Upper lobe of left lung (tissue), 6 donors: ENCODE results near the gene CCDC178. TPM values are rescaled to one million over a fixed set of nuclear protein-coding genes. Genes with fewer than 3 reads are reported as not detected.

Experiments used
- ATAC-seq, 2 donors: fragments of 200-7000 bp; cut with Tn5 transposase; one replicate each; pipeline ENCODE4 v1.9.1; 2022; ENCODE audit warnings: mild to moderate bottlenecking in 2 of 2, moderate library complexity in 2 of 2; ENCODE audit not compliant: low FRiP score in 2 of 2
- DNase-seq, 2 donors: peaks; one replicate each; pipeline ENCODE4 v3.0.0-alpha.2; 2019 to 2020
- H3K27ac ChIP-seq, 4 donors: fragments of 200-600 bp; sonication (generic); one replicate each; pipeline ENCODE4 v1.5.1; 2016 to 2019
- H3K27me3 ChIP-seq, 4 donors: fragments of 200-600 bp; sonication (generic); one replicate each; pipeline ENCODE4 v1.5.1; 2017 to 2019
- H3K36me3 ChIP-seq, 4 donors: fragments of 200-600 bp; sonication (generic); one replicate each; pipeline ENCODE4 v1.5.1; 2016 to 2019
- H3K4me1 ChIP-seq, 4 donors: fragments of 200-600 bp; sonication (generic); one replicate each; pipeline ENCODE4 v1.5.1; 2018 to 2019
- H3K4me3 ChIP-seq, 4 donors: fragments of 200-600 bp; sonication (generic); one replicate each; pipeline ENCODE4 v1.5.1; 2017 to 2019; ENCODE audit warnings: mild to moderate bottlenecking in 2 of 4, moderate library complexity in 1 of 4
- H3K9me3 ChIP-seq, 4 donors: fragments of 200-600 bp; sonication (generic); one replicate each; pipeline ENCODE4 v1.5.1; 2018 to 2019
- CTCF ChIP-seq, 6 experiments: fragments of 450-650 bp in 4 of 6; fragments of 200-600 bp in 2 of 6; sonication (generic) in 2 of 6; IDR thresholded peaks; one replicate each; pipeline ENCODE4 v1.5.1; 2016 to 2019; ENCODE audit warnings: antibody characterized with exemption in 6 of 6
- EP300 ChIP-seq, 4 donors: sonication (generic); formaldehyde crosslinking; IDR thresholded peaks; one replicate each; pipeline ENCODE4 v1.5.1; 2017; ENCODE audit warnings: antibody characterized with exemption in 4 of 4, control low read depth in 2 of 4
- POLR2A ChIP-seq, 4 donors: fragments of 450-650 bp; IDR thresholded peaks; one replicate each; pipeline ENCODE4 v1.5.1; 2016 to 2017; ENCODE audit warnings: antibody characterized with exemption in 4 of 4, mild to moderate bottlenecking in 2 of 4
- POLR2AphosphoS5 ChIP-seq, 2 donors: sonication (generic); formaldehyde crosslinking; IDR thresholded peaks; one replicate each; pipeline ENCODE4 v1.5.1; 2017; ENCODE audit warnings: antibody characterized with exemption in 2 of 2
- whole genome bisulfite sequencing, 2 donors: methylation state at CpG; one replicate each; pipeline ENCODE4 v1.1.5; 2017 to 2018; 5-methylcytosine and 5-hydroxymethylcytosine counted together
- total RNA-seq, 6 donors: library from RNA; depleted of rRNA in 4 of 6; stranded (reverse); fragments of >200 nt in 4 of 6; gene quantifications; one replicate each; pipeline versions ENCODE4 v1.1.0 to v1.2.1, GENCODE V29; 2016 to 2021
- donor health status: DM: no; HTN: no; CAD: no; lungs with moderate emphysema.
- donor health status: DM: no; HTN: yes; CAD: no; lungs with severe emphysema.

The CCDC178 gene
- total RNA-seq, 6 donors from 2014 or later: 0.89 to 1.4 TPM; not detected in 4

DNA sequence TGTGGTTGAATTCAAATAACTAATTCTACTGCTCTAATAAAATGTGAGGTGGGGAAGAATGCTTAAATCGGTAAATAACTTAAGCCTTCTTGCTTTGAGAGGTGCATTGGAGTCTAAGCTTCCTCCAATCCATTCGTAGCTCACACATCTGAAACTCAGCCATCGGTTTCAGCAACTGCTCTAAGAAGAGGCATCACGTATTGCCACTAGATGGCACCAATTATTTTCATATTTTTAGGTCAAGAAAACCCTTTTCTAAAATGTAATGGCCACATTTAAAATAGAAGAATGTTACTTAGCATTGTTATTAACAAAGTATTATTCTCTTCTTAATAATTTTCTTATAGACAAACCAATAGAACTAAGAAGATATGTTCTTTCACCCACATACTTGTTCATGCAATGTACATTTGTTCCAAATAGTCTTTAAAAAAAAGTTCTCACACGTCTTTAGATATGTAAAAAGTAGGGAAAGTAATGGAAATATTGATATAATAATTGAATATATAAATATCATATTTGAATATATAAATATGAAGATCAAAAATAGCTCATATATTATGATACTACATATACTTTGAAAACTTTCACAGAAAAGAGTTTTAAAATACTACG is 229.8 kb downstream of the CCDC178 start:
- no peak for ATAC-seq
- TF ChIP-seq EP300 (IDR thresholded peaks at IDR 0.05) (no peak), CTCF (IDR thresholded peaks at IDR 0.05) (peak in 1 of 6 experiments; percentile 9), POLR2AphosphoS5 (IDR thresholded peaks at IDR 0.05) (no peak), POLR2A (IDR thresholded peaks at IDR 0.05) (no peak)

GRCh38 chr18:33205777-33206176 is 234.7 kb downstream of the CCDC178 start:
- Histone ChIP-seq H3K36me3 (no peaks in the 10 kb centered on the region), H3K4me3 (no peak overlapping the region), H3K4me1 (no peaks in the 10 kb centered on the region), H3K27ac (no peak overlapping the region), H3K27me3 (no peaks in the 10 kb centered on the region), H3K9me3 (no peaks in the 10 kb centered on the region)
- TF ChIP-seq EP300 (IDR thresholded peaks at IDR 0.05) (no peak), CTCF (IDR thresholded peaks at IDR 0.05) (no peak), POLR2AphosphoS5 (IDR thresholded peaks at IDR 0.05) (no peak), POLR2A (IDR thresholded peaks at IDR 0.05) (no peak)
- 89 to 92% methylated on average over 1 of the region's 1 CpG for WGBS, 2 donors
- DNase-seq: no peak
- no peak for ATAC-seq

More for the DNA sequence above, 229.8 kb downstream of the CCDC178 start:
- no peak overlapping the region for H3K4me3 ChIP-seq
- no peaks in the 10 kb centered on the region for H3K4me1 ChIP-seq
- H3K27ac ChIP-seq: no peak overlapping the region
- H3K27me3 ChIP-seq: no peaks in the 10 kb centered on the region
- no peaks in the 10 kb centered on the region for H3K36me3 ChIP-seq
- H3K9me3 ChIP-seq: no peaks in the 10 kb centered on the region
- DNase-seq: no peak
- WGBS, 2 donors: 22 to 32% methylated on average over 6 of the region's 6 CpGs

DNA sequence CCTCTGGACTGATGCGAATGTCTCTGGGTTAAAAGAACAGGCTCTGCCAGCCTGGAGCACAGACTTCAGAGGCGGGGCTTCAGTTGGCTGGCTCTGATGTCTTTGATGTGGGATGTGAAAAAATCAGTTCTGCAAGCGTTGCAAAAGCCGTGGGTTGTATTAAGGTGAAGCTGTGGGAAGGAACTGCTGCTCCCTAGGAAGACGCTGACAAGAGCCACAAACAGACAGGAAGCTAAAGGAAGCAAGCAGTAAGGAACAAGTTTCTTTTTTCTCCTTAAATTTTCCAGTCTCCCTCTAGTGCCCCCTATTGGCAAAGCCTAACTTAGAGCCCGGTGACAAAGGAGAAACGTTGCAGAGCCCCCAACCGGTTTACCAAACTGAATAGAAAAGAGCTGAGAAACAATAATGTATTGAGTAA is 239.0 kb downstream of the CCDC178 start:
- DNase-seq (no peak), ATAC-seq (peak in 1 of 2 donors; percentile 49)
- H3K27ac ChIP-seq: no peak overlapping the region
- H3K36me3 ChIP-seq: no peaks in the 10 kb centered on the region
- H3K9me3 ChIP-seq: no peaks in the 10 kb centered on the region
- no peaks in the 10 kb centered on the region for H3K27me3 ChIP-seq
- H3K4me1 ChIP-seq: no peaks in the 10 kb centered on the region
- whole genome bisulfite sequencing, 2 donors: 10 to 14% methylated on average over 8 of the region's 8 CpGs
- no peak overlapping the region for H3K4me3 ChIP-seq
- no peak for TF ChIP-seq CTCF (IDR thresholded peaks at IDR 0.05)

DNA sequence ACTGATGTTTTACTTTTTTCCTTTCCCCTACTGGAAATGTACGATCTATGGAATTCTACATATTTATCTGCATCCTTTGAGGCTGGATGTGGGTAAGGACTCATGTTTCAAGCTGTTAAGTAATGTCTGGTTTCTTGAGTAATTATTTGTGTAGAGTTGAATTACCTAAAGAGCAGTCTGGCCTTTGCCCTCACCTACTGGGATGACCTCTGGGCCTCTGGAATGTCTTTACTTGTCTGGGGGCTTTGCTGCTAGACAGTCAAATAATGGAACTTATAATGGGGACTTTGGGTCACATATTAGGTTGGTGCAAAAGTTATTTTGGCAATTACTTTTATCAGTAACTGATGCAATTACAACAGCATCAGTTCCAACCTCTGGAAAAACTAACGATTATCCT is 244.7 kb downstream of the CCDC178 start:
- no peak overlapping the region for H3K4me3 ChIP-seq
- no peak for ATAC-seq
- H3K27me3 ChIP-seq: no peaks in the 10 kb centered on the region
- H3K36me3 ChIP-seq: no peaks in the 10 kb centered on the region
- H3K4me1 ChIP-seq: no peaks in the 10 kb centered on the region
- 69 to 82% methylated on average over 2 of the region's 2 CpGs for WGBS, 2 donors
- no peaks in the 10 kb centered on the region for H3K9me3 ChIP-seq
- no peak for TF ChIP-seq EP300 (IDR thresholded peaks at IDR 0.05)
- no peak for TF ChIP-seq POLR2A (IDR thresholded peaks at IDR 0.05)
- TF ChIP-seq POLR2AphosphoS5 (IDR thresholded peaks at IDR 0.05): no peak
- TF ChIP-seq CTCF (IDR thresholded peaks at IDR 0.05): no peak
- DNase-seq: no peak
- H3K27ac ChIP-seq: no peak overlapping the region

DNA sequence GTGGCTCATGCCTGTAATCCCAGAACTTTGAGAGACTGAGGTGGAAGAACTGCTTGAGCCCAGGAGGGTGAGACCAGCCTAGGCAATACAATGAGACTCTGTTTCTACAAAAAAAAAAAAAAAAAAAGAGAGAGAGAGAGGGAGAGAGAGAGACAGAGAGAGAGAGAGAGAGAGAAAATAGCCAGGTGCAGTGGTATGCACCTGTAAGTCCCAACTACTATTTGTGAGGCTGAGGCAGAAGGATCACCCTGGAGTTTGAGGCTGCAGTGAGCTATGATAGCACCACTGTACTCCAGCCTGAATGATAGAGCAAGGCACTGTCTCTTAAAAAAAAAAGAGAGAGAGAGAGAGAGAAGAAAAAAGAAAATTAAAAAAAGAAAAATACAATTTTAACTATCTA is 245.7 kb downstream of the CCDC178 start:
- TF ChIP-seq EP300 (IDR thresholded peaks at IDR 0.05) (no peak), CTCF (IDR thresholded peaks at IDR 0.05) (no peak), POLR2A (IDR thresholded peaks at IDR 0.05) (no peak), POLR2AphosphoS5 (IDR thresholded peaks at IDR 0.05) (no peak)
- Histone ChIP-seq H3K27ac (no peak overlapping the region), H3K27me3 (no peaks in the 10 kb centered on the region), H3K4me3 (no peak overlapping the region), H3K4me1 (no peaks in the 10 kb centered on the region), H3K36me3 (no peaks in the 10 kb centered on the region), H3K9me3 (no peaks in the 10 kb centered on the region)
- ATAC-seq (no peak), DNase-seq (no peak)
